Right lobe of liver (tissue), 4 donors: ENCODE data around the gene SIRPA.

Experiments
- CTCF ChIP-seq, 4 donors: fragments of 200-600 bp in 3 of 4; fragments of 450-650 bp in 1 of 4; IDR thresholded peaks; one replicate each; pipeline versions ENCODE4 v1.5.1 to v1.8.0; 2016 to 2022; ENCODE audit warnings: antibody characterized with exemption in 4 of 4, mild to moderate bottlenecking in 2 of 4
- POLR2A ChIP-seq: fragments of 450-650 bp; IDR thresholded peaks from one replicate; pipeline ENCODE4 v1.6.1; 2017; ENCODE audit warnings: antibody characterized with exemption, mild to moderate bottlenecking
- donor health status: DM: no; HTN: no; CAD: no.
- donor health status: DM: no; HTN: no; CAD: no.
- donor health status: DM: no; HTN: yes; CAD: no.

- TF ChIP-seq CTCF (IDR thresholded peaks at IDR 0.05) (no peak), POLR2A (no peak)
Observed at GRCh38 chr20:1848373-1848772, 46.8 kb upstream of the SIRPA start.
